ENCODE results near the gene ZSWIM4. TPM values are rescaled to one million over a fixed set of nuclear protein-coding genes. Genes with fewer than 3 reads are reported as not detected.
A peak's percentile ranks its signal among the peaks of the same experiment; 100 is the strongest.

ZSWIM4 gene
- total RNA-seq, 4 donors from 2014 or later: 0.26 to 8.4 (median 6.0) TPM

- intact Hi-C loops (cut with DNase I; ENCODE audit: low total_unique reads): no loop called here
- H3K4me3 ChIP-seq: peak overlapping the region; percentile 60 to 69
- H3K36me3 ChIP-seq: no peaks in the 10 kb centered on the region
- peak; percentile 93 to 94 for DNase-seq
- H3K9me3 ChIP-seq: no peaks in the 10 kb centered on the region
- H3K27me3 ChIP-seq: no peaks in the 10 kb centered on the region
- peaks cover 11 to 39% of the 10 kb centered on the region in 2 donors for H3K4me1 ChIP-seq
- peak overlapping the region; percentile 100 for H3K27ac ChIP-seq
- TF ChIP-seq POLR2A (IDR thresholded peaks at IDR 0.05) (peak; percentile 34 to 47), CTCF (IDR thresholded peaks at IDR 0.05) (no peak)
Observed at GRCh38 chr19:13846557-13847406, 51.5 kb downstream of the ZSWIM4 start.

DNA sequence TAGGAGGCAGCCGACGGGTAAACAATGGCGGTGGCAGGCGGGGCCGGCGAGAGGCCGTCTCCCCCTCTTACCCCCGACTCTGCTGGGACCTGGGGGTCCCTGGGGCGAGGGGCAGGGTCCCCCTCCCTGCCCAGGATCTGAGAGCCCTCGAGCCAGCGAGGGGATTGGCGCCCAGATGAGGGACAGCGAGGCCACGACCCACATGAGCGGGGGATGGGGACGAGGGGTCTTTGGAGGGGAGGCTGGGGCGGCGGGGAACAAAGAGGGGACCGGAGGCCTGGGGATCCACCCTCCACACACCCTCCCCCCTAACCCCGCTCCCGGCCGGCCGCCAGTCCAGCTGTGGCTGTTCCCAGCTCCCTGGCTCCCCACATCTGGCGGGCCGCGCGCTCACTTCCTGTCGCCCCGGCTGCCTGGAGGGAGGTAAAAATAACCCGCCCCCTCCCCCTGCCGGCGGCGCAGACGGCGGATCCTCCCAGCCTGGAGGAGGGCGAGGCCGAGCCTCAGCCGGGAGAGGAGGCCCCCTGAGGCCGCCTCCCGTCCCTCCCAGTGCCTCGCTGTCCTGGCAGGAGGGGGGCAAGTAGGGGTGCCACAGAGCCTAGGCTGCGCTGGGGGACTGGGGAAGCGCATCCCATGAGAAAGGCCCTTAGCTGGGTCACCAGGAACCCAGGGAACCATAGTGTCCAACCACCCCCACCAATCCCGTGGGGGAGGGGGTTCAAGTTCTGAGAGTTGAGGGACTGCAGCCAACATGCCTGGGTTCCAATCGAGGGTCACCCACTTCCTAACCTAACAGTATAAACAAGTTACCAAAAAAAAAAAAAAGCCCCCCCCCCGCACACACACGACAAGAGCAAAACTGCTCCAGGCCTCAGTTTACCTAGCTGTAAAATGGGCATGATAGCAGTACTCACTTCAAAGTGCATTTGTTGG lies 52.4 kb downstream of the ZSWIM4 start:
- Histone ChIP-seq H3K27ac (peak overlapping the region; percentile 100), H3K36me3 (no peaks in the 10 kb centered on the region), H3K4me3 (peak overlapping the region; percentile 60 to 69), H3K4me1 (peaks cover 14 to 42% of the 10 kb centered on the region in 2 donors), H3K27me3 (no peaks in the 10 kb centered on the region), H3K9me3 (no peaks in the 10 kb centered on the region)
- TF ChIP-seq POLR2A (IDR thresholded peaks at IDR 0.05) (peak; percentile 87 to 89), CTCF (IDR thresholded peaks at IDR 0.05) (peak; percentile 28 to 57 (median 40))
- intact Hi-C loops (cut with DNase I; ENCODE audit: low total_unique reads): no loop called here
- peak; percentile 95 for DNase-seq

- DNase-seq: no peak
- Histone ChIP-seq H3K36me3 (no peaks in the 10 kb centered on the region), H3K4me1 (peaks cover 14 to 39% of the 10 kb centered on the region in 2 donors), H3K9me3 (no peaks in the 10 kb centered on the region), H3K4me3 (no peak overlapping the region), H3K27me3 (no peaks in the 10 kb centered on the region), H3K27ac (peak overlapping the region; percentile 100)
- intact Hi-C loops (cut with DNase I; ENCODE audit: low total_unique reads): no loop called here
- TF ChIP-seq CTCF (IDR thresholded peaks at IDR 0.05) (no peak), POLR2A (IDR thresholded peaks at IDR 0.05) (no peak)
Observed at GRCh38 chr19:13848340-13848677, 53.1 kb downstream of the ZSWIM4 start.

DNA sequence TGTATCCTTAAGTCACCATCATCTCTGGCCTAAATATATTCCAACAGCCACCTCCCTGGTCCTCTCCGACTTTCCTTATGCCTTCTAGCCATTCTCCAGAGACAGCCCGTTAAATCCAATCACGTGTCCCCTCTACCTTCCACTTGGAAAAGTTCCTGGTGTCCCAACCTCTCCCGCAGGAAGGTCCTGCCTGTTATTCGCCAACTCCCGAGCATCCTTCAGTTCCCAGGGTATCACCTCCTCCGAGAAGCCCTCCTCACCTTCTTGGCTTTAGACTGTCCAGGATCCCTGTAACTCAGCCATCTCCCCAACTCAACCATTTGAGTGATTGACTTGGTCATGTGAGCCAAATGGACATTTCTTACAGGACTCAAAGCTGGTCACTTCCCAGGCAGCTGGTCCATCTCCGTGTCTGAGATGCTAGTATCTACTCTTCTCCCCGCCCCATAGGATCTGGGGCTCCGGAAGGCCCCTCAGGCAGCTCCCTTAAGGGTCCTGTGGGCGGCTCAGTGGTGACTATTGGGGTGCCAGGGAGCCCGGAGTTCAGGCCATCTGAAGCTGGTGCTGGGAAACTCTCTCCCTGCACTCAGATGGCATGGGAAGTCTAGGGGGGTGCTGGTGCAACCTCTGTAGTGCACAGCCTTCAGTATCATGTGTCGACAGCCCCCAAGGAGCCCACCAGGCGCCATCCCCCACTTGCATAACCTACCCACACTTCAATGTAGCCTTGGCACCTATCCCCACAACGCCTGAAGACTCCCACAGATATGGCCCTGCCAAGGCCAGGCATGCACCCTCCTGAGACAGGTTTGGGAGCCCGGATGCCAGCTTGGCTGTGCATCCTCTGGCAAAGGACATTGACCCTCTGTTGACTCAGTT lies 53.8 kb downstream of the ZSWIM4 start:
- TF ChIP-seq CTCF (IDR thresholded peaks at IDR 0.05) (no peak), POLR2A (IDR thresholded peaks at IDR 0.05) (no peak)
- DNase-seq: peak in 1 of 2 donors; percentile 45
- H3K4me3 ChIP-seq: no peak overlapping the region
- H3K27ac ChIP-seq: peak overlapping the region; percentile 100
- no peaks in the 10 kb centered on the region for H3K27me3 ChIP-seq
- intact Hi-C loops (cut with DNase I; ENCODE audit: low total_unique reads): no loop called here
- no peaks in the 10 kb centered on the region for H3K36me3 ChIP-seq
- peaks cover 14 to 35% of the 10 kb centered on the region in 2 donors for H3K4me1 ChIP-seq
- no peaks in the 10 kb centered on the region for H3K9me3 ChIP-seq
